GM19397 (cell line): ENCODE data around the gene ZDHHC1.

Experiments used
- ATAC-seq: cut with Tn5 transposase; IDR thresholded peaks from one replicate; pipeline ENCODE4 v1.9.1; 2021; ENCODE audit warnings: mild to moderate bottlenecking, moderate library complexity; ENCODE audit not compliant: unreplicated experiment

ZDHHC1 gene, protein sequence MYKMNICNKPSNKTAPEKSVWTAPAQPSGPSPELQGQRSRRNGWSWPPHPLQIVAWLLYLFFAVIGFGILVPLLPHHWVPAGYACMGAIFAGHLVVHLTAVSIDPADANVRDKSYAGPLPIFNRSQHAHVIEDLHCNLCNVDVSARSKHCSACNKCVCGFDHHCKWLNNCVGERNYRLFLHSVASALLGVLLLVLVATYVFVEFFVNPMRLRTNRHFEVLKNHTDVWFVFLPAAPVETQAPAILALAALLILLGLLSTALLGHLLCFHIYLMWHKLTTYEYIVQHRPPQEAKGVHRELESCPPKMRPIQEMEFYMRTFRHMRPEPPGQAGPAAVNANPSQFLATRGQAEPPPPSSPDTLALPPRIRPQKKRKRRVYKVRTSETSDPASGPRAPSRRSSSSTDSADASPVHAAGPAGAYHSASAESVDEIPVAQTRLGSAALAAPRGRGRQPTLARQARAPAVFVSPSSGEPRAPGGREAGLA

DNA sequence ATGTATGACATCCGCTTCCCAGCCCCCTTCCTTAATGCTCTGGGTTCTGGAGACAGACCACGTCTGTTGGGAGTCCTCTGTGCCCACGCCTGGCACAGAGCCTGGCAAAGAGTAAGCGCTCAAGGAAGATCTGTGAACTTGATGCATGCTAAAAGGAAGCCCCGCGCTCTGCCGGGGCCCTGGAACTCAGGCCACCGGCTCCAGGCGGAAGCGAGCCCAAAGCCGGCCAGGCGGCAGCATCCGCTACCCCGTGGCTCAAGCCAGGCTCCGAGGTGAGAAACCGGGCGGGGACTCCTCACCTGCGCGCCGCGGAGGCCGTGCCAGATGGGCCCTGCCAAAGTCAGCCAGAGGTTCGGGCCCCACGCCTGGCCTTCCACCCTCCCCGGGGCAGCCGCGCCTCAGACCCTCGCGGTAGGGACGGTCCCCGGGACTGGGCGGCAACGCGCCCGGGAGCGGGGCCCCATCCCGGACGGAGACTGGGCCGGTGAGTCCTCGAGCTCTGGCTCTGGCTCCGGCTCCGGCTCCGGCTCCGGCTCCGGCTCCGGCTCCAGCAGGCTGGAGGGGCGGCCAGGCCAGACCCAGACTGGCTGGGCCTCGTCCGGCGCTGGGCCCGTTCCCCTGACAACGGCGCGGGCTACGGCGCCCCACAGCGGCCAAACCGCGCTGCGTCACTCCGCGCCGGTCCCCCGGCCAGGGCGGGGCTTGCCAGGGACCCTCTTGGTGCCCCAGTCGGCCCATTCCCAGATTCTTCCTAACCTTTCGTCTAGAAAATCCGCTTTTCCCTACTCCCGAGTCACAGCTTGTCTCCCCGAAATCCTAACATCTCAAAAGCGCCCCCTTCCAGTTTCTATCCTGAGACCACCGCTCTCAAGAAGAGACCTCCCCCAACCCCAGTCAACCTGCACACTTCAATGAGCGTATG lies at the start of gene ZDHHC1:
Gene ZDHHC1, minus strand, starts transcription at position 606 of the 922 bp plus-strand sequence. CDS start 8,702 bp downstream, outside the sequence.
- peak; percentile 62 for ATAC-seq

DNA sequence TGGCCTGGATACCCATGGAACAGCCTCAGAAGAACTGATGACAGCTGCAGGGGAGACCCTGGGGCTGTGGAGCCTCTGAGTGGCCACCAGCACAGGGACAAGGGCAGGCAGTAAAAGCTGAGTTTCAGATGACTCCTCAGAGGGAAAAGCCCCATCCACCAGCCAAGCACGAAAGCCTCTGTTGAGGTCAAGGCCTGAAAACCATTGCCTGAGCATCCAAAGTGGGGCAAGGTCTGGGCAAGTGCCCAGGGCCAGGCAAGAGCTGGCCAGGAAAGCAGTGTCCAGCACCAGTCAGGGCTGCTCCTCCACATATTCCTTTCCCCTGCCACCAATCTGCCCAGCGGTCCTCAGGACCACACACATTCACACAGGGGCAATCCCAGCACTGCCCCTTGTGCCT lies 48.3 kb upstream of the ZDHHC1 start:
- ATAC-seq: no peak

- no peak for ATAC-seq
These were observed 47.4 kb upstream of the ZDHHC1 start for GRCh38 chr16:67463691-67464090.

GRCh38 chr16:67463059-67463458 lies 46.8 kb upstream of the ZDHHC1 start:
- no peak for ATAC-seq

DNA sequence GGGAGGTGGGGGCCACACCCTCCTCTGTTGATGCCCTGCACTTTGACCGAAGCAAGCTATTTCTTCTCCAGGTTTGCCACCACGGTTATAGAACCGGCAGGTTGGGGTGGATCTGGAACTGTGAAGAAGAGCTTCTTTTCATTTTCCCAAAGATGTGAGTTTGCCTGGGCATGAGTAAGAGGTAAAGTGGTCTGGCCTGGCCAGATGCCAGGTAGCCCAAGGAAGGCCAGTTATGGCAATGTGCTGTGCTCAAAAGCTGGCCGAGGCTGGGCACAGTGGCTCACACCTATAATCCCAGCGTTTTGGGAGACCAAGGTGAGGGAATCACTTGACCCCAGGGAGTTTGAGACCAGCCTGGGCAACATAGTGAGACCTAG lies 46.0 kb upstream of the ZDHHC1 start:
- ATAC-seq: no peak

- ATAC-seq: no peak
These were observed 45.5 kb upstream of the ZDHHC1 start for GRCh38 chr16:67461600-67462278.

DNA sequence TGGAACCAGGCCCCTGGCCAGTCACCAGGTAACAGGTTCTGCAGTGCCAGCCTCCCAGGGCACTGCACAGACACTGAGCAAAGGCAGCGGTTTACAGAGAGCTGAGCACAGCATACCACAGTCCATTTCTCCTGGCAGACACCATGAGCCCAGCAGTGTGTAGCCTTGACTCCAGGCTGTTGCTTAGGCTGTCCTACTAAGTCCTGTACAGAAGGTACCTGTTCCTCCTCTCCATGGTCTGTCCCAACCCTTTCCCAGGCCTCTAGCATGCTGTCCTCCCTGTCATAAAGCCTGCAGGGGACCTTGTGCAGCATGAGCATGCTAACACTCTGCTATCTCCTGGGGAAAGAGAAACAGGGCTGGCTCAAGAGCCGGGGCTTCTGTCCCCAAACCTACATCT lies 44.7 kb upstream of the ZDHHC1 start:
- no peak for ATAC-seq

DNA sequence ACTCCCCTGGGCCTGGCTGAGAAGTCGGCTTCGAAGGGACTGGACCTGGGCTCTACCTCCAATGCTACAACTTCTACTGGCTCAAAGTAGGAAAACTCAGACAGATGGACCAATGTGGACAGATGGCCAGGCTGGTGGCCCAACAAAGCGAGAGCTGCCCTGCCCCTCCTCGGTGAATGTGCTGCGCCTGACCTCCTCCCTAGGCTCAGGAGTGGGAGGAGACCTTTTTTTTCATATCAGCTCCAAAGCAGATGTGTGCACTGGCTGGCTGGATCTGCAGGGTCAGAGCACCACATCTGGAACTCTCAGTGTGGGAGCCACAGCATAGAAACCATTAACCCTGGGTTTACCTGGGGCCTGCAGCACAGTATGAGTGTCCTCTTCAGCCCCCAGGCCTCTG lies 43.9 kb upstream of the ZDHHC1 start:
- no peak for ATAC-seq

DNA sequence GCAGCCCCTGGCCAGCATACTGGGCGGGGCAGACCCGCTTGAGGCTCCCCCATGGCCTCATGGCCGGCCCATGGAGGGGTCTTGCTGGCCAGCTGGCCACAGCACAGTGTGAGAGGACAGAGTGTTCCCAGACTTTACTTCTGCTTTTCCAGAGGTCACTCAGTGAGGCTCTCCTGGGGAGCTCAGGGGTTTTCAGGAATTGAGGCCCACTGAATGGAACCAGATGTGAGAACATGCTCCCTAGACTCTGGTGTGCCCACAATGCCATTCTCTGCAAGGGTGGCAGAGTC lies 43.5 kb upstream of the ZDHHC1 start:
- ATAC-seq: no peak

GRCh38 chr16:67459066-67459860 lies 43.0 kb upstream of the ZDHHC1 start:
- no peak for ATAC-seq

- ATAC-seq: no peak
These were observed 41.9 kb upstream of the ZDHHC1 start for GRCh38 chr16:67458121-67458641.

DNA sequence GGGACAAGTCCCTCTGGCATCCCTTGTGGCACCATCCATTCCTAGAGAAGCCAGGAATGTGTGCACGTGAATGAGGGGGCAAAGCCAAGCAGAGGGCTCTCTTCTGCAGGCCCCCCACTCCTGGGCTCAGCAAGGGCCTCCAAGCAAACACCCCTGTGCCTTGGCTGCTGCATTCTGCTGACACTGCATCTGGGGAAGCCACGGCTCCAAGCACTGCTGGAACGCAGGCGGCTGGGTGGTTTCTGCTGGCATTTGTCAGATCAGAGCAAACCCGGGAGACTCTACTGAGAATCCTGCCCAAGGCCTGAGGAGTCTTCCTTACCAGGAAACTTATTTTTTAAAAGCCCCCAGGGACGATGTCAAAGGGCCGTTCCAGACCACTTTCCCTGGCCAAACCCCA lies 41.3 kb upstream of the ZDHHC1 start:
- no peak for ATAC-seq

- no peak for ATAC-seq
These were observed 40.3 kb upstream of the ZDHHC1 start for GRCh38 chr16:67456391-67457081.

GRCh38 chr16:67454852-67455251 lies 38.6 kb upstream of the ZDHHC1 start:
- no peak for ATAC-seq

DNA sequence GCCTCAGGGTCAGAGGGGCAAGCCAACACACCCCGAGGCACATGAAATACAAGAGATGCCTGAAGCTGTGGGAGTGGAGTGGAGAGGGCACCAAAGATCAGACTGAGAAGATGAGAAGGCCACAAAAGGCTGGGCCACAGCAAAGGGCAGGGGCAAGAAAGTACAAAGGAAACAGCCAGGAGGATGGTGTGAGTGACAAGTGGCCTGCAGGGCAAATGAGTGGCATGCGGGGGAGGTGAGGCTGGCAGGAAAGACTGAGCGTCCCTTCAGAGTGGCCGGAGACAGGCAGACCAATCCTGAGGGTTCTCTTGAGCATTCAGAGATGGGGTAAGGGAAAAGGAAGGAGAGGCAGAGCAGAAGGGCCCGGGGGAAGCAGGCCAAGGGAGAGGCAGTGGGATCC lies 37.8 kb upstream of the ZDHHC1 start:
- no peak for ATAC-seq

- no peak for ATAC-seq
These were observed 35.6 kb upstream of the ZDHHC1 start for GRCh38 chr16:67451704-67452435.

- no peak for ATAC-seq
These were observed 34.9 kb upstream of the ZDHHC1 start for GRCh38 chr16:67451061-67451703.

DNA sequence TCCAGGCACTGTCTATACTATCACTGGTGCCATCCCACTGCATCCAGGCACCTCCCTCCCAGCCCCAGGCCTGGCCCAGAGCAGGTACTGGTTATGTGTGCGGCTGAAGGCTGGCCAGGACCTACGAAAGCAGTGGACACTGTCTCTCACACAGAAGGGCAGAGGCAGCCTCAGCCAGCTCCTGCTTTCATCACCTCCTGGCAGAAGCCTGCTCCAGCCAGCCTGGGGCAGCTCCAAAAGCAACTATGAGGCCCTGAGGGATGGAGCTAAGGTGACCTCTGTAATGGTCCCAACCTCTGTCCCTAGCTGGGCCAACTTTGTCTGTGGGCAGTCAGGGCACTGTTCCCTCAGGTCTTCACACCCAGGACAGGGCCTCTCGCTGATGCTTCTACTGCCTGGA lies 33.5 kb upstream of the ZDHHC1 start:
- no peak for ATAC-seq

DNA sequence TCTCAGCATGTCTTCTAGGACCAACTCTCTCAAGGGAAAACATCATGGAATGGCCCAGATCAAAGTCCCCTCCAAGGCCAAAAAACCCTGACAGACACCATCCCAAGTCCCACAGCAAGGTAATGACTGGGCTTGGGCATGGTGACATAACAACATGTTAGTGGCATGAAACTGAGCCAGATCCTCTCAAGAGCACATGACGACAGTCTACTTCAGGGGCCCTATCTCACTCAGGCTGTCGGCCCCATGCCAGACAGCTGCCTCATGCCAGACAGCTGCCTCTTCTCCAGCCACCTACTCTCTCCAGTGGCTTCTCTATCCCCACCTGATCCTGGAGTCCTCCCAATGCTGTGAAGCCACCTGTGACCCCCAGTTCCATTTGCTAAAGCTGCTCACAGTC lies 33.1 kb upstream of the ZDHHC1 start:
- ATAC-seq: no peak
